GM12872 (cell line): Measurements from ENCODE around the gene AQP12B.
"Not testable (repeated sequence)": the region's sequence is repeated elsewhere in the genome, so short reads cannot be mapped to it uniquely, and the experiment has no call there.

ENCODE experiments used
- TF ChIP-seq, protein P1 (sequence below): IDR thresholded peaks from 3 replicates; pipeline ENCODE4 v1.5.1; 2011; ENCODE audit warnings: low read depth, mild to moderate bottlenecking, low read length, moderate library complexity; ENCODE audit not compliant: insufficient read depth

The AQP12B gene, protein sequence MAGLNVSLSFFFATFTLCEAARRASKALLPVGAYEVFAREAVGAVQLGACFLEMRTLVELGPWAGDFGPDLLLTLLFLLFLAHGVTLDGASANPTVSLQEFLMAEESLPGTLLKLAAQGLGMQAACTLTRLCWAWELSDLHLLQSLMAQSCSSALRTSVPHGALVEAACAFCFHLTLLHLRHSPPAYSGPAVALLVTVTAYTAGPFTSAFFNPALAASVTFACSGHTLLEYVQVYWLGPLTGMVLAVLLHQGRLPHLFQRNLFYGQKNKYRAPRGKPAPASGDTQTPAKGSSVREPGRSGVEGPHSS

DNA sequence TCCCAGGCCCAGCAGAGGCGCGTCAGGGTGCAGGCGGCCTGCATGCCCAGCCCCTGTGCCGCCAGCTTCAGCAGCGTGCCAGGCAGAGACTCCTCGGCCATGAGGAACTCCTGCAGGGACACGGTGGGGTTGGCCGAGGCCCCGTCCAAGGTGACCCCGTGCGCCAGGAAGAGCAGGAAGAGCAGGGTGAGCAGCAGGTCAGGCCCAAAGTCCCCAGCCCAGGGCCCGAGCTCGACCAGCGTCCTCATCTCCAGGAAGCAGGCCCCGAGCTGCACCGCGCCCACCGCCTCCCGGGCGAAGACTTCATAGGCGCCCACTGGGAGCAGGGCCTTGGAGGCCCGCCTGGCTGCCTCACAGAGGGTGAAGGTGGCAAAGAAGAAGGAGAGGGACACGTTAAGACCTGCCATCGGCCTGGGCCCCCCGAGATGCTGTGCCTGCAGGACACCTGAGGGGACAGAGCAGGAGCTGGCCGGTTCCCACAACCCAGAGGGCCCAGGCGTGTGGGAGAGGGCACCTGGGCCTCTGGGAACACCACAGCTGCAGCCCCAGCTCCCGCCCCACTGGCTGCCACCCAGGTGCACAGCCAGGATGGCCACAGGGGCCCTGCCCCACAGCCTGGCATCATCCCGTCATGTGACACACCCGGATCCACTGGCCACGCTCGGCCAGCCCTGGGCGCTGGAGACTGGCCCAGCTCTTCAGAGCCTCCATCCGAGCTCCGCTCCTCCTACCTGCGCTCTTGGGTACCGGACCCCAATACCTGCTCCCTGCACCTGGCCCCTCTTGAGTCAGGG, at the start of gene AQP12B:
AQP12B (minus strand) TSS at position 455 of the 794 bp plus-strand sequence; CDS start at position 407, 48 bp downstream.
- TF ChIP-seq, protein P1, sequence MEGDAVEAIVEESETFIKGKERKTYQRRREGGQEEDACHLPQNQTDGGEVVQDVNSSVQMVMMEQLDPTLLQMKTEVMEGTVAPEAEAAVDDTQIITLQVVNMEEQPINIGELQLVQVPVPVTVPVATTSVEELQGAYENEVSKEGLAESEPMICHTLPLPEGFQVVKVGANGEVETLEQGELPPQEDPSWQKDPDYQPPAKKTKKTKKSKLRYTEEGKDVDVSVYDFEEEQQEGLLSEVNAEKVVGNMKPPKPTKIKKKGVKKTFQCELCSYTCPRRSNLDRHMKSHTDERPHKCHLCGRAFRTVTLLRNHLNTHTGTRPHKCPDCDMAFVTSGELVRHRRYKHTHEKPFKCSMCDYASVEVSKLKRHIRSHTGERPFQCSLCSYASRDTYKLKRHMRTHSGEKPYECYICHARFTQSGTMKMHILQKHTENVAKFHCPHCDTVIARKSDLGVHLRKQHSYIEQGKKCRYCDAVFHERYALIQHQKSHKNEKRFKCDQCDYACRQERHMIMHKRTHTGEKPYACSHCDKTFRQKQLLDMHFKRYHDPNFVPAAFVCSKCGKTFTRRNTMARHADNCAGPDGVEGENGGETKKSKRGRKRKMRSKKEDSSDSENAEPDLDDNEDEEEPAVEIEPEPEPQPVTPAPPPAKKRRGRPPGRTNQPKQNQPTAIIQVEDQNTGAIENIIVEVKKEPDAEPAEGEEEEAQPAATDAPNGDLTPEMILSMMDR: not testable (repeated sequence)

DNA sequence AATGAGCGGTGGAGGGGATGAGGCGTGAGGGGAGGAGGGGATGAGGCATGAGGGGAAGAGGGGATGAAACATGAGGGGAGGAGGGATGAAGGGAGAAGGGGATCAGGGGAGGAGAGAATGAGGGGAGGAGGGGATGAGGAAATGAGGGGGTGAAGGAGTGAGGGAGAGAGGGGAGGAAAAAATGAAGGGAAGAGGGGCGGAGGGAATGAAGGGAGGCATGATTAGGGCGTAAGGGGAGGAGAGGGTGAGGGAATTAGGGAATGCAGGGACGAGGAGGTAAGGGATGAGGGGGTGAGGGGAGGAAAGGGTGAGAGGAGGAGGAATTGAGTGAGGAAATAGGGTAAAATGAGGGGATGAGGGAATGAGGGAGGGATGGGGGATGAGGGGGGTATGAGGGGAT, 49.5 kb upstream of the AQP12B start:
- TF ChIP-seq, protein P1: no peak

DNA sequence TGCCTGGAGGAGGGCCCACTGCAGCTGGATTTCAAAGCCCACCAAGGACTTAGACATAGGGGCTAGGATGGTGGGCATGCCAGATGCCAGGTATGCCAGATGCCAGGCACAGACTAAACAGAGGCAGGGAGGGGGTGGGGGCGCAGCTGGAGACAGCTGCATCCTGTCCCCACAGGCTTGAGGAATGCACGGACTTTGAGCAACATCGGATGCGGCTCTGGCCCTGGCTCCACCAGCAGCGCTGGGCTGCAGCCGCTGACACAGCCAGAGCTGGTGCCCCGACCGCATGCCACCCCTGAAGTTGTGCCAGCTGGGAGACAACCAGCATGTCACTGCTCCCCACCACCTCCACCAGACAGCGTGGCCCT, 48.5 kb upstream of the AQP12B start:
- TF ChIP-seq, protein P1: no peak

DNA sequence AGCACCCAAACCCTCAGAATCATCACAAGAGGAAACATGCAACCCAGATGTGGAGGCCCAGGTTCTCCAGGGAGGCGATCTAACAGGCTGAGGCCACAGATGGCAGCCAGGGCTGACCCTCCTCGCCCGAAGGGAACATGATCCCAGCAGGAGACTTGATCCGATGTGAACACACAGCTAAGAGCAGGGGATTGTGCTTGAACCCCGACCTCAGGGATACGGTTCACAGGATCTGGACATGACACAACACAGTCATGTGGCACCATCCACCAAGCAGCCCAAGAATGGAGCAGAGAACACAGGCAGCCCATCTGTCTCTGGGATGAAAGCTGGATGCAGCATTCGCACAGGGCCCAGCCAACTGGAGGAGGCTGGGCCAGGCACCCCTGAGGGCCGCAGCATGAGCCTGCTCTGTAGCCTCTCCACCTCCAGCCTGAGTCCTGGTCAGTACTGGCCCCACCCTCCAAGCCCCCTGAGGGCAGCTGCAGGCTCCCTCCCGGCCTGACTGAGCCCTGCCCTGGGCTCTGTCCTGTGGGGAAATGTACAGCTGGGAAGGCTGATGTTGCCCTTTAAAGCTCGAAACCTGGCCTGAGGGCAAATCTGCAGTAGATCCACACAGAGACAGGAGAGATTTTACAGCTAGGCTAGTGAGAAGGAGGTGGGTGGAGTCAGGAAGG, 48.0 kb upstream of the AQP12B start:
- TF ChIP-seq, protein P1: no peak

DNA sequence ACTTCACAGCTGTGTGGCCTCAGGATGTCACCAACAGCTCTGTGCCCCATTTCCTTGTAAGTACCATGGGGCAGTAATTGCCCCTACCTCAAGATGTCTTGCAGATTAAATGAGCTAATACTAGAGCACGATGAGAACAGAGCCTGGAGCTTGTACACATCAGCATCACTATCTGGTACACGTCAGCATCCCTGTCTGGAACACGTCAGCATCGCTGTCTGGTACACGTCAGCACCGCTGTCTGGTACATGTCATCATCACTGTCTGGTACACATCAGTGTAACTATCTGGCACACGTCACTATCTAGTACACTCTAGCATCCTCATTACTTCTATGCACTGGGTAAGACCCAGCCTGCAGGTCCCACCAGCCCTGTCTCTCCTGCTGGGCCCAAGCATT, 46.1 kb upstream of the AQP12B start:
- TF ChIP-seq, protein P1: no peak

DNA sequence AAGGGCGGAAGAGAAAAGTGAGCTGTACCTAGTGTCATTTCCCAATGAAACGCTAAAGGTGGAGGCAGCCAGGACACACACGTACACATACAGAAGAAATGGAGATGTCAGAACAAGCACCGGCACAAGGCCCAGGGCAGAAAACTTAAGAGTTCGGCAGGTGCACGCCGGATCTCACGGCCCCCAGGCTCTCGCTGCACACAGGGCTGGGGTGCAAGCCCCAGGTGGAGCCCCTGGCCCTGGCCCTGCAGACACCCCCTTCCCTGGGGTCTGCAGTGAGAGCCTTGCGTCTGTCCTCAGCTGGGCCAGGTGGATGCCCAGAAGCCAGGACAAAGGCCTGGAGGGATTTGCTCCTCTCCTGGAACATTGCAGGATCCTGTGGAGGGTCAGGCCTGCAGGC, 45.7 kb upstream of the AQP12B start:
- TF ChIP-seq, protein P1: no peak

DNA sequence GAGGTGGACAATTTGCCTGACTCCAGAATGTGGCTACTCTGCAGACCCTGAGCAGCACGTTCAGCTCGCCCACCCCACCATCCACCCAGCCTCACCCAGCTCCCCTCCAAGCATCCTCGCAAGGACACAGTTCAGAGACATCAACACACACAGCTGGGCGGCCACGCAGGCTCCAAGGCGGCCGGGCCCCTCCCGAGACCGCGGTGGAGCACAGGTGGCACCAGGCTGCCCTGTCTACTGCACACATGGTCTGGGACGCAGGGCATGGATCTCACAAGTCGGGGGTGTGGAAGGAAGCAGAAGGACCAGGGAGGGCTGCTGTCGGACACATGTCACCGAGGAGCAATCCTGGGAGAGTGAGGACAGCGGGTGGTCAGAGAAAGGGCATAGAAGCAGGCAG, 45.2 kb upstream of the AQP12B start:
- TF ChIP-seq, protein P1: no peak
